HepG2 (cell line): ENCODE data around the gene XPO1. TPM values are rescaled to one million over a fixed set of nuclear protein-coding genes. Genes with fewer than 3 reads are reported as not detected.
A peak's percentile ranks its signal among the peaks of the same experiment; 100 is the strongest.

ENCODE experiments used
- ATF7 ChIP-seq, 2 experiments: fragments of 450-650 bp in 1 of 2; sonication (generic) in 1 of 2; formaldehyde crosslinking in 1 of 2; IDR thresholded peaks; 2 replicates each; pipeline versions ENCODE4 v1.4.0 to v1.6.1; 2016 to 2020; ENCODE audit warnings: antibody characterized with exemption in 1 of 2, mild to moderate bottlenecking in 1 of 2, missing genetic modification reagents in 1 of 2
- FOXP1 ChIP-seq, 2 experiments: fragments of 450-650 bp in 1 of 2; IDR thresholded peaks; 2 replicates each; pipeline ENCODE4 v1.6.1; 2017 to 2018; ENCODE audit warnings: antibody characterized with exemption in 1 of 2
- GABPB1 ChIP-seq: IDR thresholded peaks from 2 replicates; pipeline ENCODE4 v1.6.1; 2016; ENCODE audit warnings: mild to moderate bottlenecking, missing genetic modification reagents, moderate library complexity, missing compliant biosample characterization
- JARID2 ChIP-seq: sonication (generic); formaldehyde crosslinking; IDR thresholded peaks from 2 replicates; pipeline ENCODE4 v1.8.1; 2023; ENCODE audit warnings: missing genetic modification reagents, inconsistent platforms; ENCODE audit not compliant: insufficient replicate concordance
- NR2F2 ChIP-seq: IDR thresholded peaks from 2 replicates; pipeline ENCODE4 v1.6.1; 2012; ENCODE audit warnings: low read depth, inconsistent platforms, borderline replicate concordance
- PITX1 ChIP-seq: sonication (generic); formaldehyde crosslinking; IDR thresholded peaks from 2 replicates; pipeline ENCODE4 v1.5.1; 2020; ENCODE audit warnings: mild to moderate bottlenecking, missing genetic modification reagents
- POLR2G ChIP-seq: fragments of 200-400 bp; formaldehyde crosslinking; IDR thresholded peaks from 2 replicates; pipeline ENCODE4 v1.6.1; 2018; ENCODE audit warnings: mild to moderate bottlenecking, low read depth, low read length, moderate library complexity
- TP53 ChIP-seq: sonication (generic); formaldehyde crosslinking; conservative IDR thresholded peaks from 2 replicates; pipeline ENCODE4 v1.4.0; 2020; ENCODE audit warnings: missing genetic modification reagents
- ZBTB14 ChIP-seq: sonication (generic); formaldehyde crosslinking; IDR thresholded peaks from 2 replicates; pipeline ENCODE4 v1.4.0; 2020; ENCODE audit warnings: missing genetic modification reagents
- ZNF12 ChIP-seq: sonication (generic); formaldehyde crosslinking; IDR thresholded peaks from 2 replicates; pipeline ENCODE4 v1.5.0; 2020; ENCODE audit warnings: missing genetic modification reagents
- ZNF138 ChIP-seq: sonication (generic); formaldehyde crosslinking; IDR thresholded peaks from 2 replicates; pipeline ENCODE4 v1.5.0; 2020; ENCODE audit warnings: mild to moderate bottlenecking, low read depth, missing genetic modification reagents
- ZNF343 ChIP-seq: sonication (generic); formaldehyde crosslinking; IDR thresholded peaks from 2 replicates; pipeline ENCODE4 v1.4.0; 2020; ENCODE audit warnings: mild to moderate bottlenecking, missing genetic modification reagents
- ZNF563 ChIP-seq: sonication (generic); formaldehyde crosslinking; IDR thresholded peaks from 2 replicates; pipeline ENCODE4 v1.8.0; 2022; ENCODE audit warnings: mild to moderate bottlenecking, moderate library complexity, missing genetic modification reagents
- ZNF773 ChIP-seq: sonication (generic); formaldehyde crosslinking; IDR thresholded peaks from 2 replicates; pipeline ENCODE4 v1.4.0; 2020; ENCODE audit warnings: missing genetic modification reagents, borderline replicate concordance
- ZNF780A ChIP-seq: sonication (generic); formaldehyde crosslinking; IDR thresholded peaks from 2 replicates; pipeline ENCODE4 v1.8.0; 2022; ENCODE audit warnings: mild to moderate bottlenecking, missing genetic modification reagents, moderate library complexity
- ZNF790 ChIP-seq: sonication (generic); formaldehyde crosslinking; IDR thresholded peaks from 2 replicates; pipeline ENCODE4 v1.8.0; 2022; ENCODE audit warnings: missing genetic modification reagents, mild to moderate bottlenecking, borderline replicate concordance
- polyA plus RNA-seq, 8 experiments: library from polyadenylated mRNA; depleted of rRNA in 3 of 8; stranded (reverse) in 7 of 8; unstranded in 1 of 8; fragments of >200 nt; fragmentation: Illumina TruSeq in 4 of 8; extraction: Trizol in 4 of 8; gene quantifications; 2 replicates each; pipeline versions ENCODE4 v1.2.1 to v1.2.3, GENCODE V29; 2011 to 2016; ENCODE audit warnings: low read depth in 4 of 8, missing spikeins in 1 of 8, mixed read lengths in 1 of 8; ENCODE audit not compliant: insufficient read depth in 1 of 8
- total RNA-seq, 5 experiments: library from RNA; depleted of rRNA; stranded (reverse); fragments of >200 nt; fragmentation: Illumina TruSeq; extraction: Trizol; gene quantifications; 2 replicates each; pipeline ENCODE4 v1.2.3, GENCODE V29; 2016; ENCODE audit warnings: low read depth in 1 of 5
- TF ChIP-seq, protein P1 (sequence below): sonication (generic); formaldehyde crosslinking; conservative IDR thresholded peaks from 2 replicates; pipeline ENCODE4 v1.4.0; 2020; ENCODE audit warnings: missing genetic modification reagents
- TF ChIP-seq, protein P2 (sequence below): sonication (generic); formaldehyde crosslinking; IDR thresholded peaks from 2 replicates; pipeline ENCODE4 v1.8.0; 2022; ENCODE audit warnings: missing genetic modification reagents, mild to moderate bottlenecking, inconsistent platforms, borderline replicate concordance
- TF ChIP-seq, protein P3 (sequence below): sonication (generic); formaldehyde crosslinking; IDR thresholded peaks from 2 replicates; pipeline ENCODE4 v1.4.0; 2020; ENCODE audit warnings: missing genetic modification reagents, borderline replicate concordance

XPO1 gene
- total and polyA plus RNA-seq, 2 of the 13 experiments (the other 11 are each of a cell fraction or from before 2014, with no cell fraction given), result 67.4 to 212 TPM

GRCh38 chr2:61536572-61537276, 1.4 kb downstream of the XPO1 start (continued):
- TF ChIP-seq ZNF138 (CRISPR knock-in tag) (0 out of 2 replicates have a peak, but pooled peaks have one; percentile 24), ZNF563 (no peak), ZNF790 (CRISPR knock-in tag) (no peak), PITX1 (CRISPR knock-in tag) (no peak), TP53 (CRISPR knock-in tag) (no peak), NR2F2 (no peak), ZBTB14 (no peak), POLR2G (peak; percentile 76), ATF7 (IDR thresholded peaks at IDR 0.05) (no peak), ATF7 (CRISPR knock-in tag; IDR thresholded peaks at IDR 0.05) (peak; percentile 52; the same call in 1 of the 2 replicates), FOXP1 (IDR thresholded peaks at IDR 0.05) (no peak), FOXP1 (CRISPR knock-in tag; IDR thresholded peaks at IDR 0.05) (peak; percentile 29; the same call in 1 of the 2 replicates), ZNF12 (0 out of 2 replicates have a peak, but pooled peaks have one; percentile 22), JARID2 (CRISPR knock-in tag) (no peak), ZNF343 (CRISPR knock-in tag) (no peak), GABPB1 (peak; percentile 62), ZNF780A (CRISPR knock-in tag) (no peak), ZNF773 (0 out of 2 replicates have a peak, but pooled peaks have one; percentile 28)
- TF ChIP-seq, protein P1, sequence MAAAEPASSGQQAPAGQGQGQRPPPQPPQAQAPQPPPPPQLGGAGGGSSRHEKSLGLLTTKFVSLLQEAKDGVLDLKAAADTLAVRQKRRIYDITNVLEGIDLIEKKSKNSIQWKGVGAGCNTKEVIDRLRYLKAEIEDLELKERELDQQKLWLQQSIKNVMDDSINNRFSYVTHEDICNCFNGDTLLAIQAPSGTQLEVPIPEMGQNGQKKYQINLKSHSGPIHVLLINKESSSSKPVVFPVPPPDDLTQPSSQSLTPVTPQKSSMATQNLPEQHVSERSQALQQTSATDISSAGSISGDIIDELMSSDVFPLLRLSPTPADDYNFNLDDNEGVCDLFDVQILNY (CRISPR knock-in tag), result no peak
- TF ChIP-seq, protein P2, sequence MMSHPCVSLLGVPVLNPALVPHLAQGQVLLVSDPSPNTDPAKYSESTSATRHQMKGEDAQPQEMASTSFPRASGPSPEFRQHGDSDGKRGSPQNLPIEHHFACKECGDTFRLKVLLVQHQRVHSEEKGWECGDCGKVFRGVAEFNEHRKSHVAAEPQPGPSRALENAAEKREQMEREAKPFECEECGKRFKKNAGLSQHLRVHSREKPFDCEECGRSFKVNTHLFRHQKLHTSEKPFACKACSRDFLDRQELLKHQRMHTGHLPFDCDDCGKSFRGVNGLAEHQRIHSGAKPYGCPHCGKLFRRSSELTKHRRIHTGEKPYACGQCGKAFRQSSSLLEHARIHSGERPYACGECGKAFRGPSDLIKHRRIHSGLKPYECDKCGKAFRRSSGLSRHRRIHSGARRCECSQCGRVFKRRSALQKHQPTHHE (CRISPR knock-in tag), result peak; percentile 68; the same call in 1 of the 2 replicates
- TF ChIP-seq, protein P3, sequence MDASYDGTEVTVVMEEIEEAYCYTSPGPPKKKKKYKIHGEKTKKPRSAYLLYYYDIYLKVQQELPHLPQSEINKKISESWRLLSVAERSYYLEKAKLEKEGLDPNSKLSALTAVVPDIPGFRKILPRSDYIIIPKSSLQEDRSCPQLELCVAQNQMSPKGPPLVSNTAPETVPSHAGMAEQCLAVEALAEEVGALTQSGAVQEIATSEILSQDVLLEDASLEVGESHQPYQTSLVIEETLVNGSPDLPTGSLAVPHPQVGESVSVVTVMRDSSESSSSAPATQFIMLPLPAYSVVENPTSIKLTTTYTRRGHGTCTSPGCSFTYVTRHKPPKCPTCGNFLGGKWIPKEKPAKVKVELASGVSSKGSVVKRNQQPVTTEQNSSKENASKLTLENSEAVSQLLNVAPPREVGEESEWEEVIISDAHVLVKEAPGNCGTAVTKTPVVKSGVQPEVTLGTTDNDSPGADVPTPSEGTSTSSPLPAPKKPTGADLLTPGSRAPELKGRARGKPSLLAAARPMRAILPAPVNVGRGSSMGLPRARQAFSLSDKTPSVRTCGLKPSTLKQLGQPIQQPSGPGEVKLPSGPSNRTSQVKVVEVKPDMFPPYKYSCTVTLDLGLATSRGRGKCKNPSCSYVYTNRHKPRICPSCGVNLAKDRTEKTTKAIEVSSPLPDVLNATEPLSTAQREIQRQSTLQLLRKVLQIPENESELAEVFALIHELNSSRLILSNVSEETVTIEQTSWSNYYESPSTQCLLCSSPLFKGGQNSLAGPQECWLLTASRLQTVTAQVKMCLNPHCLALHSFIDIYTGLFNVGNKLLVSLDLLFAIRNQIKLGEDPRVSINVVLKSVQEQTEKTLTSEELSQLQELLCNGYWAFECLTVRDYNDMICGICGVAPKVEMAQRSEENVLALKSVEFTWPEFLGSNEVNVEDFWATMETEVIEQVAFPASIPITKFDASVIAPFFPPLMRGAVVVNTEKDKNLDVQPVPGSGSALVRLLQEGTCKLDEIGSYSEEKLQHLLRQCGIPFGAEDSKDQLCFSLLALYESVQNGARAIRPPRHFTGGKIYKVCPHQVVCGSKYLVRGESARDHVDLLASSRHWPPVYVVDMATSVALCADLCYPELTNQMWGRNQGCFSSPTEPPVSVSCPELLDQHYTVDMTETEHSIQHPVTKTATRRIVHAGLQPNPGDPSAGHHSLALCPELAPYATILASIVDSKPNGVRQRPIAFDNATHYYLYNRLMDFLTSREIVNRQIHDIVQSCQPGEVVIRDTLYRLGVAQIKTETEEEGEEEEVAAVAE (CRISPR knock-in tag), result peak; percentile 86; the same call in 1 of the 2 replicates
